Dermis blood vessel endothelial cell (primary cell): ENCODE data around the gene CHST15. TPM values are rescaled to one million over a fixed set of nuclear protein-coding genes. Genes with fewer than 3 reads are reported as not detected.
"Not testable (repeated sequence)": the region's sequence is repeated elsewhere in the genome, so short reads cannot be mapped to it uniquely, and the experiment has no call there.

ENCODE experiments used
- DNase-seq: peaks from one replicate; pipeline ENCODE4 v3.0.0; 2010
- total RNA-seq: library from RNA; depleted of rRNA; stranded (reverse); fragments of >200 nt; gene quantifications from 2 replicates; pipeline ENCODE4 v1.2.3, GENCODE V29; 2014

Gene CHST15
- total RNA-seq, 1 donor from 2014 or later = 99.0 TPM

DNA sequence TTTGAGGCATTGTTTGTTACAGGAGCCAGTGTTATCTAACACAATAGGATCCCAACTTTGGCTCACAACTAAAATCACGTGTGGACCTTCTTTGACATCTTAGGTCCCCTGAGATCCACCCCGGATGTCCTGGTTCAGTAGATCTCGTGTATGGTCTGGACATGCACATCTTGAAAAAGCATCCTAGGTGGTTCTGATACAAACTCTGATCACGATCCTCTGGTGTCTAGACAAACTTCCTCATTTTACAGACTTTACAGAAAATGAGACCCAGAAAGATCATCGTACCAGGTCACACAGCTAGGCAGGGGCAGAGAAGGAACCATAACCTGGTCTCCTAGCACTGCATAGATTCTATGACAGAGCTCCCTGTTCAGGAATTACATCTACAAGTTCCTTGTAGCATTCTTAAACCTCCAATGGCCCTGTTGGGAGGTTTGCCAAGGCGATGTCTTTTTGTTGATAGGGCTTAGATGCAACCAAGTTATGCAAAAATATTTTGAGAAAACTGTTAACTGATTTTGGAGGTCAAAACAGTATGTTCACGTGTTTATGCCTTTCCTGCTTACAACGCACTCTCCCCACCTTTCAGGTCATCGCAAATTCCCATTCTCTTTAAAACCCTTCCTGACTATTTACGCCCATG is 30.8 kb upstream of the CHST15 start:
- no peak for DNase-seq

DNA sequence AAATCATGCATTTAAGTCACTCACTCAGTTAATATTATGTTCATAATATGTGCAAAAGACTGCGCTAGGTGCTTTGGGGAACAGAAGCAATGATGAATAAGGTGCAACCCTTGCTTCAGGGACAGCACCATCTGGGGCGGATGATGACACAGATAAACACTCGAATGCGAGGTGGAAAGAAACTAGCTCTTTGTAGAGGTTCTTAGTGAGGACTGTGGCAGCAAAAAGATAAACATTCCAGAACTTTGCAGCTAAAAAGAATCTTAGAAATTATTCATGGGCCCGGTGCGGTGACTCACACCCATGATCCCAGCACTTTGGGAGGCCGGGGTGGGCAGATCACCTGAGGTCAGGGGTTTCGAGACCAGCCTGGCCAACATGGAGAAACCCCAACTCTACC is 29.8 kb upstream of the CHST15 start:
- DNase-seq = no peak

DNA sequence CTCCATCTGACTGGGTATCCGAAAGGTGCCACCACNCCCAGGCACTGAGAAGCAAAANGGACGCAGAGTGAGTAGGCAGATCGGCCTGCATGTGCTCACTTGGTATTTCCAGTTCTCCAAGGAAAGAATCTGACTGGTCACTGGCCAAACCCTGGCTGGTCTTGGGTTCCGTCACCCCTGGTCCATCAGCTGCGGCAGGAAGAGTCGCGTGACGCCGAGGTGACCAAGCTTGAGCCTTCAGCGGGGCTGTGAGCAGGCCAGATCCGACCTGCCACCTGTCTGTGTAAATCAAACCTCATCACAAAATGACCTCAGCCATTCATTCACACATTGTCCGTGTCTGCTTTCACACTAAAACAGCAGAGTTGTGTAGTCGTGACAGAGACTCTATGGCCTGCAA is 28.8 kb upstream of the CHST15 start:
- DNase-seq = no peak

DNA sequence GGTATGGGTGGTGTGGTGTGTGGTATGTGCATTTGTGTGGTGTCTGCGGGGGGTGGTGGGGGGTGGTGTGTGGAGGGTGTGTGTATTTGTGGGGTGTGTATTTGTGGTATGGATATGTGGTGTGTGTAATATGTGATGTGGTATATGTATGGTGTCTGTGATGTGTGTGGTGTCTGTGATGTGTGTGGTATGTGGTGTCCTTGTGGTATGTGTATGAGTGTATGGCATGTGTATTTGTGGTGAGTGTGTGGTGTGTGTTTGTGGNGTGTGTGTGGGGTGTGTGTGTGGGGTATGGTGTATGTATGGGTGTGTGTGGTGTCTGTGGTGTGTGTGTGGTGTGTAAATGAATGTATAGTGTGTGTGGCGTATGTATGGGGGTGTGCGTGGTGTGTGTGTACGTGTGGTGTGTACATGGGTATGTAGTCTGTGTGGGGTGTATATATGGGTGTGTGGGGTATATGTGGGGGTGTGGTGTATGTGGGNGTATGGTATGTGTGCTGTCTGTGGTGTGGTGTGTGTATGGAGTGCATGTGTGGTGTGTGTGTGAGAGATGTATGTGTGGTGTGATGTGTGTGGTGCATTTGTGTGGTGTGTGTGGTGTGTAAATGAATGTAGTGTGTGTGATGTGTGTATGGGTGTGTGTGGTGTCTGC is 27.1 kb upstream of the CHST15 start:
- no peak for DNase-seq

DNA sequence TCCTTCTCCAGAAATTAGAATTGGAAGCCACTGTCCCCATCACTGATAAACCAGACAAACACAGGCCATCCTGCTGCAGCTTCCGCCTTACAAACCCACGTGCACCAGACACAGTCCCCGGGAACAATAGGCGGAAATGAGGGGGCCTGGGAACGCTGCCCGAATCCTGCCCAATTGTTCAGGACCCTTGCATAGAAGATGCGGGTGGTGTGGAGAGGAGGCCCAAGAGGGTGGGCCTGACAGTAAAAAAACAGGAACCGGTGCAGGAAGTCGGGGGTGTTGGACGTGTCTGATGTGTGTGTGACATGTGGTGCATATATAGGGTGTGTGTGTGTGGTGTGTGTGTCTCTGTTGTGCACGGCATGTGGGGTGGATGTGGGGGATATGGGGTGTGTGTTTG is 26.5 kb upstream of the CHST15 start:
- peak; percentile 98 for DNase-seq

DNA sequence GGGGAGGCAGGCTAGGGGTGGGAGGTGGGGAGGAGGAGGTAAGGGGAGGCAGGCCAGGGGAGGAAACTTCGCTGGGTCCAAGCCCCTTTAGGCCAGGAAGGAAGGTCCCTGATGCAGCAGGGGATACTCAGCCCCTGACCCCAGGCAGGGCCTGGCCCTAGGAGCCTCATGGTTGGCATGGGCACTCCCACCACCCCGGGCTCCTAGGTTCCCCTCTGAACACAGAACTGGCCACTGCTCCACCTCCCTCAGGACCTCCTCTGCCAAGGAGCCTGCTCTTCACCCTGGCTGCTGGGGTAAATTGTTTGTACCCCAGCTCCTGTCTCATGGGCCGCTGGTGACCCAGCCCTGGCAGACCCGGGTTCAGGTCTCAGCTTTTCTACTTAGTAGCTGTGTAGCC is 25.8 kb upstream of the CHST15 start:
- no peak for DNase-seq

DNA sequence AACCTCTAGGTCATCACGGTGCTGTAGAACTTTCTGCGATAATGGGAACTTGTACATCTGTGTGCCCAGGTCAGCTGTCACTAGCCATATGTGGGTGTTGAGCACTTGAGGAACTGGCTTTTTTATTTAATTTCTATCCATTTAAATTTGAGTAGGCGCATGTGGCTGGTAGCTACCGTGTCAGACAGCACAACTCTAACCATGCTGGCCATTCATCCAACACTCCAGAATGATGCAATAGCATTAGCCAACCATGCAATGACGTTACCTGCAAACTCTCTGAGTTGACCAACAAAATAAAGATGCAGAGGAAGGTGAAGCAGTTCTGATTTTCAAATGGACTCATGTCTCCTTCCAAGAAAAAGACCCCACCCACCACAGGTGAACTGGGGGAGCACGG is 24.4 kb upstream of the CHST15 start:
- no peak for DNase-seq

DNA sequence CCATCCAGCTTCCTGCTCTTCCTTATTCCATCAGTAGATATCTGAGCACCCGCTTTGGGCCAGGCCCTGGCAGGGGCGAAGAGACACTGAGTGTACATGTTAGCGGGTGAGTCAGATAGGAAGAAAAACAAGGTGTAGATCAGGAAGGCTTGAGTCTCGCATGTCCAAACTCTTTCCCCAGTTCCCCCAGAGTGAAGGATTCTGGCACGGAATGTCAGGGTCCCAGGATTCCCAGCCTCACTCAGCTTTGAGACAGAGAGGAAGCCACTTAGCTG is 24.1 kb upstream of the CHST15 start:
- peak; percentile 39 for DNase-seq

DNA sequence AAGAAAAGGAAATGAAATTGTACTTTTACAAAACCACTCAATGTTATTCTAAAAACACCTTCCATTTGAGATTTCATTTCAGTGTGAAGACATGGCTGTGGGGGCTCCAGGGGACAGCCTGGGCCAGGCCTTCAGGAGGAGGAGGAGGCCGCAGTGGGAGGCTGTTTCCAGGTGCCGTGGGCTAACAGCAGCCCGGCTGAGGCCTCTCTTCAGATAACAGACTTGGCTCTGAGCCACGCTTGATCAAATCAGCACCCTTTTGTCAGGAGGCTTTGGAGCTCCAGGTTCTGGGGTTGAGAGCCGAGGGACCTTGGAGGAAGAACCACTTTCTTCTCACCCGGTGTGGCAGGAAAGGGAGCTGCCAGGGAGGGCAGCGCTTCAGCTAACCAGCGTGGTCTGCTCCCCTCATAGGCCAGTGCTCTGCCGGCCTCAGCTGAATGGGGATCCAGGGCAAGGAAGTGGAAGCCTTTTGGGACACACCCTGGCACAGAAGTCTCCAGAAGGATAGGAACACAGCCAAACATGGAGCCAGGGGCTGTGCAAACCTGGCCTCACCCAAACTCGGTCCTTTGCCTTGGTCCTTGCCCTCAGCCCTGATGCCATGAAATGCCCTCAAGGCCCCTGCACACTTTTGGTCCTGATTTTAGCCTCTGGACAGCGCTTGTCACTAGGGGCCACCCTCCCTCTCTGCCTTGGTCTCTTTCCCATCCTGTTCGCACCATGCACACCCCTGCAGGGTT is 23.5 kb upstream of the CHST15 start:
- DNase-seq = peak; percentile 32

DNA sequence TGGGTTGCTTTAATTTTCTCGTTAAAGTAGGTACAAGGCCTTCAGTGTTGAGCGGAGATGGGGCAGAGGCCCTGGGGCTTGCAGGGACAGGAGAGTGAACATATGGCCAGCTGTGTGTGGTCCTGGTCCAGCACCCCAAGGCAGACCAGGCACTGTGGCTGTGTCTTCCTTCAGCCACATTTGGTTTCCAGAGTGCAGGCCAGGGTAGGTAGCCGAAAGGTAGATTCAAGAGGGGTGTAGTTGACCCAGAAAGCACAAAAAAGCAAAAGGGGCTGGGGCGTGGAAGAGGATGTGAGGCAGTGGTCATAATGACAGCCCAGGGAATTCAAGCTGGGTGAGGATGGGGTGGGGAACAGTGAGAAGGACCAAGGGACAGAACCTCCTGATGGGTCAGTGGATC is 21.3 kb upstream of the CHST15 start:
- no peak for DNase-seq

DNA sequence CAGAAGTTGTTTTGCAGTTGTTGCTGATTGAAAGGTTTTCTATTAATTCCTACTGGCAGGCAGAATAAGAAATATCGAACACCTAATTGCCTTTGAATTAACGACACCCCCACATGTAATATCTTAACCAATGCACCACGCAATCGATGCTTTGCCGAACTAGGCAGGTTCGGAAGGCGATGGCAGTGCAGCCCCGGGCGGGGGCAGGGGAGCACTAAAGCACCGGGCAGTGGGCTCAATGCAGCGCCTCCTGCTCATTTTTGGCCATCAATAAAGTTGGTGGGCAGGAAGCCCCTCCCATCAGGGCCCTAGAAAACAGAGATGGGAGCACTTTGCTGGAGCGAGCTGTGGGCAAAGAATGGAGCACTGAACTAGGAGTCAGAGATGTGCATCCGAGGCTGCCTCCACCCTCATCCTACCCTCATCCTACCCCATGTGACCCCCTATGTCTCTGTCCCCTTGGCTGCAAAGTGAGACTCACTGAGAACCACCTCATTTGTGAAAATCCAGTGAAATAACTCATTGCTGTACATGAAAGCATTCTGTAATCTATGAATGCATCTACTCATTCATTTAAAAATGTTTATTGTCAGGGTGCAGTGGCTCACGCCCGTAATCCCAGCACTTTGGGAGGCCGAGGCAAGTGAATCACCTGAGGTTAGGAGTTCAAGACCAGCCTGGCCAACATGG is 19.6 kb upstream of the CHST15 start:
- DNase-seq = no peak

DNA sequence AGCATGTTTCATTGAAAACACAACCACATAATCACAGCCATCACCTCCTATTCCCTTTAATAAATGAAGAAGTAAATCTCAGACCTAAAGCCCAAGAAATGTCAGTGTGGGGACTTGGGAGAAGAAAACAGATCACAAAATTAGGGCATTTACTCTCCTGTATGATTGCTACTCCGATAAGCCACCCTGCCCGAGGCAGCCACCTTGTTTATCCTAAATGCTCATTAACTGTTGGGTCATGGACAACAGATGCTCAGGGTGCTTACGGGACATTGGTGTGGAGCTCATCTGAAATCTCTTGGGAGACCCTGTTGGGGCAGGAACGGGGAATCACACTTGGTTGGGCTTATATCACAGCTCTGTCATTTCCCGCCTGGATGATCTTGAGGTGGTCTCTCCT is 17.5 kb upstream of the CHST15 start:
- no peak for DNase-seq

DNA sequence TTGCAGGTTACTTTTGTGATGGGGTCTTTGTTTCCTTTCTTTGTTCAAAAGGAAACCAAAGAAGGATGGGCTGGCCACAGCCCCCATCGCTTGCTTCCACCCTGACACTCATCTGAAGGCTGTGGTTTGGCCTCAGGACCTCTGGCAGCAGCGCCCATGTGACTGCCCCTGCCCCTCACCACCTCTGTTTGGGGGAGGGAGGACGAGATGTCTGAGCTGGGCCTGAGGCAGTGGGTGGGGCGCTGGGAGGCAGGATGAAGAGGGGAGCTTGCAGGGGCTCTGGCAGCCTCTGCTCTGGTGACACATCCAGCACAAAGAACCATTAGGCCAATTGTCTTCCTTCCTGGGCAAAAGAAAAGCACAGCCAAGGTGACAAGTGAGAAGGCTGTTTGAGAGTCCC is 15.9 kb upstream of the CHST15 start:
- DNase-seq = no peak

DNA sequence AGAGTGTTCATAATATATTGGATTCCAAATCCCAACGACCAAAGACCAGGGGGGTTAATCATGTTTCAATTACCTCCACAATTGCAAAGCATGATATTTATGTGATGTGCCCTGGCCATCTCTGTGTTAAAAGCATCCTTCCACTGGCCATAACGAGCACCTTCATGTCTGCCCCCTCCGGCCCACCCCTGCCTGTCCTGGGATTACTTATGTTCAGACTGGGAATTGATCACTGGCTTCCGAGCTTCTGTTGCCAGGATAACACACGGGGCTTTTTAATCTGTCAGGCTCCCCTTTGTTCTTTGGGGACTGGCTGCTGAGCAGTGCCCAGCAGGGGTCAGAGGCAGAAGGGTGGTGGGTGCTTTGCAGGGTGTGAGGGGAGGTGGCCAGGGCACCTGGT is 13.7 kb upstream of the CHST15 start:
- no peak for DNase-seq

DNA sequence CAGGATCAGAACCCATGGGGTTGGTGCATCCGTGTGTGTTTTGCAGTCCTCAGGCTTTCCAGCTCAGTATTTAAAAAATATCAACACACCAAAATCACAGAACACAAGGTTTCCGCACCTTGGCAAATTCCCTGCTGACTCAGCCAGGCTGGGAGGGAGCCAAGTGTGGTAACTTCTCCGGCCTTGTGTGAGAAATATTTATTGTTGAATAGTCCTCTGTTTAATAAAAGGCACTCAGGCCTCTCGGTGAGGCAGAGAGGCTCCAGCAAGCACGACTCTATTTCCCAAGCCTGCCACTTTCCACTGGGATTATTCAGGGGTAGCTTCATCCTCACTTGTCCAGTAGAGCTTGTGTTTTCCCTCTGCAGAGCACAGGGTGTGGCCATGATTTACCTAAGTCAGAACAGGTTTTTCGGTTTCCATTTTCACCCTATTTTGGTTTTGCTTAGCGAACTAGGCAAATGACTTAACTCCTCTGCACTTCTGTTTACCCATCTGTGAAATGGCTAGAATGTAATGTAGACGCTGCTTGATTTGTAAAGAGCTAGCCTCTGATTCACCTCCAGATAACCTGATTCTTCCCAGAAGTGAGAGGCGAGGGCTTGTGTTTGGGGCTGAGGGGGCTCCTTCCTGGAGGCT is 13.0 kb upstream of the CHST15 start:
- peak; percentile 92 for DNase-seq

DNA sequence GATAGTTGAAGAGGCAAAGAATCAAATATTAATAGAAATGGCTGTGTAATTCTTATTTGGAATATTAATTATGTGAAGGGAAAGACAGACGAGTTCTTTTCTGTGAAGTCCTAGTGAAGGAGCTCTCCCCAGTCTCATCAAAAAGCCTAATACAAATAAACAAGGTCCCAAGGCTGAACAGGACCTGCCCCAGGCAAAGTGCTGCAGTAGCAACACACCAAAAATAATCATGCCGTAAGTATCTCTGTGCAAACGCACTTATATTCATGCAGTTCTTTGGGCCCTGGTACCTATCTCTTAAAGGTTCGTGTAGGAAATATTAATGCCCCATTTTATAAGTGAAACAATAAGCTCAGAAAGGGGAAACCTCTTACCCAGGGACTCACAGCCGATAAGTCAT is 12.2 kb upstream of the CHST15 start:
- no peak for DNase-seq

DNA sequence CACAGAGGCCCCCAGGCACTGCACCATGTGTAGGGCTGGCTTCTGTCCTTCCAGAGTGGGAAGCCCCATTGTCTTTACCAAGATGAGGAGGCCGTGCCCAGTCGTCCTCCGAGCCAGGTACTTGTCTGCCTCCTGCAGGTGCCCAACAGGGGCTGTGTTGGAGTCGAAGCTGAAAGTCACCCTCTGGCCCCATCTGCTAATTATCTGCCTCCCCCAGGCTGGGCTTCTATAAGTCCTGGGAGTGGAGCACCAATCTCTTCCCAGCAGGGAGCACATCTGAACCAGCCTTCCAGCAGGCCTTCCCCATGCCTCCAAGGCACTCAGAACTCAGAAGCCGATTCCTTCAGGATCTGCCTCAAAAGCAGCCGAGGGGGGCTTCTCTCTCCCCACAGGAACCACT is 11.6 kb upstream of the CHST15 start:
- DNase-seq = no peak

DNA sequence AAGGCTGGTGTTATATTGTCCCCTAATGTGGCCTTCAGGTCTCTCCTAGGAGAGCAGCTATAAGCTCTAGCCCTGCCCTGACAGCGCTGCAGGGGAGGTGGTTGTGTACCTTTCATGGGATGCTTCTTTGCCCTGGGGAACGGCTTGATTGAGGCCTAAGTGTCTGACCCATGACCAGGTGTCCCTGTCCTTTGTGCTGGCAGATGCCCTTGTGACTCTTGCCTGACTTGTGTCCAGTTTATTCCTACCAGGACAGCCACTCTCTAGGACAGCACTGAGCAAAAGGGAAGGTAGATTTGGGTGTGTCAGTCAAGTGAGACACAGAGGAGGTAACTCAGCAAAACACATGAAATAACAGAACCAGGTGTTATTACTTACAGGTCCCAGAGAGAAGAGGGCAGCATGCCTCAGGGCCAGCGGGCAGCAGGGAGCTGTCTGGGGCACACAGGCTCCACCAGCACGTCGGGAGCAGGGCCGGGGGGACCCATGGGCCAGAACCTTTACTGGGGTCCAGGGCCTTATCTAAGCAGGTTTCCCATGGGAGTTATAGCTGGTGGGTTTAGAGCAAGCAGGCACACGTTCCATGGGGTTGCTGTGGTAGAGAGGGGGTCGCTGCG is 10.7 kb upstream of the CHST15 start:
- DNase-seq = no peak

DNA sequence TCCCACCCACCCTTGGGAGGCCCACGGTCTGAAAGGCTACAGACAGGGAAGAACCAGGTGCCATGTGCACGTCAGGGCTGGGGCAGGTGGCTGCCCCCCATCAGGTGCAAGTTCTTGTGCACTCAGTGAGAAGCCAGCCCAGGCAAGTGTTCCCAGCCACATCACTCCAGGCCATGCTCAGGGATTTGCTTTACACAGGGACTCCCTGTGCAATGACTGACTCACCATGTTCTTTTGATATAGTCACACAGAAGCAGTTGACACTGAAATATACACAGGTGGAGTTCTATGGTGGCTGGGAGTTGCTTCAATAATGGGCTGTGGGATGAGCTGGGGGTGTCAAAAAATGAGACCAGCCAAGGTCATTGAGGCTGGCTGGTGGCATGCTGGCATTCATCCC is 8.0 kb upstream of the CHST15 start:
- DNase-seq = no peak

DNA sequence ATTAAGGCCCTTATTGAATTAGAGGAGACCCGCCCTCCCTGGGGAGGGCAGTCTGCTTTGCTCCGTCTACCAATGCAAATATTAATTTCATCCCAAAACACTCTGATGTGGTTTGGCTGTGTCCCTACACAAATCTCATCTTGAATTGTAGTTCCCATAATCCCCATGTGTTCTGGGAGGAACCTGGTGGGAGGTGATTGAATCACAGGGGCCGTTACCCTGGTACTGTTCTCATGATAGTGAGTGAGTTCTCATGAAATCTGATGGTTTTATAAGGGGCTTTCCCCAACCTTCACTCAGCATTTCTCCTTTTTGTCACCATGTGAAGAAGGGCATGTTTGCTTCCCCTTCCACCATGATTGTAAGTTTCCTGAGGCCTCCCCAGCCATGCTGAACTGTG is 7.3 kb upstream of the CHST15 start:
- not testable (repeated sequence) for DNase-seq

DNA sequence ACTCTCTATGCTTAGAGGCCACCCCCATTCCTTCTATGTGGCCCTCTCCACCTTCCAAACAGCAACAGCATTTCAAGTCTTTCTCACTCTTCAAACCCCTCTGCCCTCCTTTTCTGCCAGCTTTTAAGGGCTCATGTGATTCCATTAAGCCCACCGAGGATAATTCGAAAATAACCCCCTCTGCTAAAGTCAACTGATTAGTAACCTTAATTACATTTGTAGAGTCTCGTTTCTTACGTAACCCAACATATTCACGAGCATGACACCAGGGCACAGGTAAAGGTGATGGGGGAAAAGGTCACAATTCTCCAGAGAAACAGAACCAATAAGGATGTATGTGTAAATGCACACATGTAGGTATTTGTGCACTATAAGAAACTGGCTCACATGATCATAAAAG is 6.7 kb upstream of the CHST15 start:
- DNase-seq = no peak

DNA sequence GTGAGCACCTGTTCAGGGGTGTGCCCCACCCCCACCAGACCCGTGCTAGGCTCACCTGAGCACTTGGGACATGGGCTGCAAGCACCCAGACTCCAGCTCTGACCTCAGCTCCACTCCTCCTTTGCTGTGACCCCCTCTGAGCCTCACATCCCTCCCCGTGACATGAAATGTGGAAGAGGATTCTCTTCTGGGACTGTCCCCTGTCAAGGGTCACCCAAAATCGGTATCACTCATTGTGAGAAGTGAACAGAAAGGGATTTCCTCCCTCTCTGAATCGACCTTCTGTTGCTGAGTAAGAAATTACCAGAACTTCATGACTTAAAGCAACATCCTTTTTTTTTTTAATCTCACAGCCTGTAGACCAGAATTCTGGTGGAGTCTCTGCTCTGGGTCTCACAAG is 6.2 kb upstream of the CHST15 start:
- DNase-seq = no peak

DNA sequence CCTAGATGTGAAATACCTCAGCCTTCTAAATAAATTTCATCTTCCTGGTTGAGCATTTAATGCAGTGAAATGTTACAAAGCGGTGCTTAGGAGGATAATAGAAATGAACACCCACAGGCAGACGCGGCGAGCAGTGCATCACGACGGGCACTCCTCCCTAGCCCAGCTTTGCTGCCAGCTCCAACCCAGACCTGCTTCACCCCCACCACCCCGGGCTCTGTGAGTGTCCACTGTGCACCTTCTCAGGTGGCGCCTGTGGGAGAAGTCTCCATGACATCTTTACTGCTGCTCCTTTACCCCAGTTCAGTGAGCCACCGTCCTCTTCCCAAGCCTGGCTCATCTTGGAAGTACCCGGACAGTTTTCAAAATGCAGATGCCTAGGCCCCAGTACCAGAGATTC is 5.2 kb upstream of the CHST15 start:
- DNase-seq = no peak
